ENCODE measurements around the gene IBA57.

IBA57 gene

GRCh38 chr1:228165372-228166169 lies at the start of gene IBA57:
TSS of gene IBA57 (plus strand) at chr1:228165804. CDS start at chr1:228165817, 13 bp downstream.
- DNase-seq (ENCODE audit: low read depth) = peak; percentile 91

- no peak for DNase-seq (ENCODE audit: low read depth)
Observed at GRCh38 chr1:228117335-228117734, 48.3 kb upstream of the IBA57 start.

- DNase-seq (ENCODE audit: low read depth) = no peak
Observed at GRCh38 chr1:228118040-228118439, 47.6 kb upstream of the IBA57 start.

GRCh38 chr1:228120351-228120750 lies 45.3 kb upstream of the IBA57 start:
- DNase-seq (ENCODE audit: low read depth) = no peak

- no peak for DNase-seq (ENCODE audit: low read depth)
Observed at GRCh38 chr1:228120857-228121489, 44.6 kb upstream of the IBA57 start.

GRCh38 chr1:228122921-228123441 lies 42.6 kb upstream of the IBA57 start:
- DNase-seq (ENCODE audit: low read depth) = no peak

GRCh38 chr1:228123505-228123904 lies 42.1 kb upstream of the IBA57 start:
- DNase-seq (ENCODE audit: low read depth) = no peak

GRCh38 chr1:228125185-228125584 lies 40.4 kb upstream of the IBA57 start:
- DNase-seq (ENCODE audit: low read depth) = no peak

- no peak for DNase-seq (ENCODE audit: low read depth)
Observed at GRCh38 chr1:228131766-228132165, 33.8 kb upstream of the IBA57 start.

- DNase-seq (ENCODE audit: low read depth) = no peak
Observed at GRCh38 chr1:228134591-228134990, 31.0 kb upstream of the IBA57 start.

- no peak for DNase-seq (ENCODE audit: low read depth)
Observed at GRCh38 chr1:228136901-228137300, 28.7 kb upstream of the IBA57 start.

- no peak for DNase-seq (ENCODE audit: low read depth)
Observed at GRCh38 chr1:228139406-228139930, 26.1 kb upstream of the IBA57 start.

GRCh38 chr1:228139931-228140723 lies 25.5 kb upstream of the IBA57 start, which contains the start of gene GUK1:
TSS of gene GUK1 (plus strand) at chr1:228140279. CDS start at chr1:228140303, 24 bp downstream.
- DNase-seq (ENCODE audit: low read depth) = peak; percentile 96

- DNase-seq (ENCODE audit: low read depth) = no peak
Observed at GRCh38 chr1:228140724-228141225, 24.8 kb upstream of the IBA57 start.

GRCh38 chr1:228141226-228142044 lies 24.2 kb upstream of the IBA57 start:
- no peak for DNase-seq (ENCODE audit: low read depth)

- no peak for DNase-seq (ENCODE audit: low read depth)
Observed at GRCh38 chr1:228142155-228142691, 23.4 kb upstream of the IBA57 start.

GRCh38 chr1:228142701-228143136 lies 22.9 kb upstream of the IBA57 start:
- no peak for DNase-seq (ENCODE audit: low read depth)

GRCh38 chr1:228143480-228144192 lies 22.0 kb upstream of the IBA57 start:
- DNase-seq (ENCODE audit: low read depth) = no peak

GRCh38 chr1:228144193-228144992 lies 21.2 kb upstream of the IBA57 start:
- no peak for DNase-seq (ENCODE audit: low read depth)

All from non-pigmented ciliary epithelial cell (primary cell).